HEK293 (cell line): ENCODE measurements around the gene ARL3.

Experiments used
- CTCF ChIA-PET: fragments of 350-600 bp; formaldehyde crosslinking; extraction: SDS; loops from one replicate; lab custom pipeline; 2021; ENCODE audit warnings: antibody characterized with exemption; lab: Yijun Ruan, JAX
- POLR2A ChIA-PET: fragments of 300-600 bp; formaldehyde crosslinking; extraction: SDS; loops from one replicate; lab custom pipeline; 2020; ENCODE audit warnings: antibody characterized with exemption, inconsistent platforms; lab: Yijun Ruan, JAX
- H3K27ac ChIP-seq: fragments of 200-500 bp; sonication (Bioruptor generic); 2 replicates; pipeline ENCODE4 v1.5.1; 2014; ENCODE audit warnings: low read depth, low read length, control low read depth, inconsistent platforms; ENCODE audit errors: extremely low read depth
- H3K36me3 ChIP-seq, 2 experiments: fragments of 200-500 bp in 1 of 2; sonication (Bioruptor generic) in 1 of 2; 1 replicate in 1 of 2; 2 replicates in 1 of 2; pipeline ENCODE4 v1.5.1; 2014 to 2017; ENCODE audit warnings: inconsistent platforms in 2 of 2, low read length in 2 of 2; ENCODE audit not compliant: control insufficient read depth in 2 of 2, insufficient read depth in 1 of 2
- H3K4me1 ChIP-seq: fragments of 200-500 bp; sonication (Bioruptor generic); 2 replicates; pipeline ENCODE4 v1.5.1; 2014; ENCODE audit warnings: mild to moderate bottlenecking, low read length, inconsistent platforms; ENCODE audit not compliant: control insufficient read depth, insufficient read depth
- H3K4me3 ChIP-seq: 2 replicates; pipeline ENCODE4 v1.5.1; 2011; ENCODE audit warnings: low read depth, mild to moderate bottlenecking, control low read depth, low read length, moderate library complexity
- H3K9me3 ChIP-seq: fragments of 200-500 bp; sonication (Bioruptor generic); 2 replicates; pipeline ENCODE4 v1.5.1; 2014; ENCODE audit warnings: low read depth, low read length, inconsistent platforms; ENCODE audit not compliant: control insufficient read depth, insufficient read depth
- BCL11B ChIP-seq: fragments of 450-650 bp; formaldehyde crosslinking; IDR thresholded peaks from 2 replicates; pipeline ENCODE4 v1.5.1; 2016; ENCODE audit warnings: low read depth, missing biosample characterization, missing genetic modification characterization
- KLF10 ChIP-seq: fragments of 450-650 bp; IDR thresholded peaks from 2 replicates; pipeline ENCODE4 v1.5.1; 2018; ENCODE audit warnings: missing biosample characterization, mild to moderate bottlenecking, missing genetic modification characterization
- KLF8 ChIP-seq: fragments of 450-650 bp; formaldehyde crosslinking; IDR thresholded peaks from 2 replicates; pipeline ENCODE4 v1.5.1; 2016; ENCODE audit warnings: missing biosample characterization, missing genetic modification characterization
- SP2 ChIP-seq: fragments of 450-650 bp; formaldehyde crosslinking; IDR thresholded peaks from 2 replicates; pipeline ENCODE4 v1.5.1; 2016; ENCODE audit warnings: missing biosample characterization, missing genetic modification characterization
- SP7 ChIP-seq: fragments of 450-650 bp; formaldehyde crosslinking; IDR thresholded peaks from 2 replicates; pipeline ENCODE4 v1.5.1; 2016; ENCODE audit warnings: missing biosample characterization, missing genetic modification characterization
- ZBTB7A ChIP-seq: fragments of 450-650 bp; formaldehyde crosslinking; IDR thresholded peaks from 2 replicates; pipeline ENCODE4 v1.5.1; 2016; ENCODE audit warnings: low read depth, missing biosample characterization, missing genetic modification characterization
- ZFHX2 ChIP-seq: fragments of 450-650 bp; formaldehyde crosslinking; conservative IDR thresholded peaks from 2 replicates; pipeline ENCODE4 v1.5.1; 2016; ENCODE audit warnings: missing biosample characterization, missing genetic modification characterization
- ZFP69B ChIP-seq: fragments of 450-650 bp; formaldehyde crosslinking; IDR thresholded peaks from 2 replicates; pipeline ENCODE4 v1.5.1; 2016; ENCODE audit warnings: missing biosample characterization, missing genetic modification characterization
- ZNF146 ChIP-seq: fragments of 450-650 bp; formaldehyde crosslinking; IDR thresholded peaks from 2 replicates; pipeline ENCODE4 v1.5.1; 2016; ENCODE audit warnings: missing biosample characterization, missing genetic modification characterization
- ZNF223 ChIP-seq: fragments of 450-650 bp; formaldehyde crosslinking; IDR thresholded peaks from 2 replicates; pipeline ENCODE4 v1.5.1; 2016; ENCODE audit warnings: missing biosample characterization, missing genetic modification characterization
- ZNF335 ChIP-seq: fragments of 450-650 bp; formaldehyde crosslinking; conservative IDR thresholded peaks from 2 replicates; pipeline ENCODE4 v1.5.1; 2016; ENCODE audit warnings: missing biosample characterization, missing genetic modification characterization
- ZNF560 ChIP-seq: fragments of 450-650 bp; formaldehyde crosslinking; IDR thresholded peaks from 2 replicates; pipeline ENCODE4 v1.5.1; 2017; ENCODE audit warnings: missing biosample characterization, missing genetic modification characterization, borderline replicate concordance
- ZNF629 ChIP-seq: fragments of 450-650 bp; formaldehyde crosslinking; IDR thresholded peaks from 2 replicates; pipeline ENCODE4 v1.5.1; 2017; ENCODE audit warnings: missing biosample characterization, missing genetic modification characterization
- ZNF658 ChIP-seq: fragments of 450-650 bp; formaldehyde crosslinking; IDR thresholded peaks from 2 replicates; pipeline ENCODE4; 2016; ENCODE audit warnings: missing biosample characterization, missing genetic modification characterization
- ZNF76 ChIP-seq: fragments of 450-650 bp; formaldehyde crosslinking; IDR thresholded peaks from 2 replicates; pipeline ENCODE4; 2016; ENCODE audit warnings: low read depth, missing biosample characterization, missing genetic modification characterization, borderline replicate concordance
- ZNF785 ChIP-seq: fragments of 450-650 bp; formaldehyde crosslinking; IDR thresholded peaks from 2 replicates; pipeline ENCODE4 v1.5.1; 2016; ENCODE audit warnings: missing biosample characterization, missing genetic modification characterization
- ZNF792 ChIP-seq: fragments of 450-650 bp; formaldehyde crosslinking; IDR thresholded peaks from 2 replicates; pipeline ENCODE4 v1.5.1; 2016; ENCODE audit warnings: missing biosample characterization, missing genetic modification characterization
- TF ChIP-seq, protein P1 (sequence below): fragments of 450-650 bp; formaldehyde crosslinking; IDR thresholded peaks from 2 replicates; pipeline ENCODE4 v1.5.1; 2016; ENCODE audit warnings: missing biosample characterization, missing genetic modification characterization
- TF ChIP-seq, protein P2 (sequence below): fragments of 450-650 bp; formaldehyde crosslinking; IDR thresholded peaks from 2 replicates; pipeline ENCODE4 v1.5.1; 2016; ENCODE audit warnings: missing biosample characterization, missing genetic modification characterization
- TF ChIP-seq, protein P3 (sequence below): fragments of 450-650 bp; formaldehyde crosslinking; conservative IDR thresholded peaks from 2 replicates; pipeline ENCODE4 v1.5.1; 2016; ENCODE audit warnings: low read depth, missing biosample characterization, missing genetic modification characterization
- TF ChIP-seq, protein P4 (sequence below): fragments of 450-650 bp; formaldehyde crosslinking; IDR thresholded peaks from 2 replicates; pipeline ENCODE4 v1.5.1; 2017; ENCODE audit warnings: missing biosample characterization, missing genetic modification characterization
- TF ChIP-seq, protein P5 (sequence below): fragments of 450-650 bp; formaldehyde crosslinking; IDR thresholded peaks from 2 replicates; pipeline ENCODE4 v1.5.1; 2016; ENCODE audit warnings: missing biosample characterization, missing genetic modification characterization

ARL3 gene

DNA sequence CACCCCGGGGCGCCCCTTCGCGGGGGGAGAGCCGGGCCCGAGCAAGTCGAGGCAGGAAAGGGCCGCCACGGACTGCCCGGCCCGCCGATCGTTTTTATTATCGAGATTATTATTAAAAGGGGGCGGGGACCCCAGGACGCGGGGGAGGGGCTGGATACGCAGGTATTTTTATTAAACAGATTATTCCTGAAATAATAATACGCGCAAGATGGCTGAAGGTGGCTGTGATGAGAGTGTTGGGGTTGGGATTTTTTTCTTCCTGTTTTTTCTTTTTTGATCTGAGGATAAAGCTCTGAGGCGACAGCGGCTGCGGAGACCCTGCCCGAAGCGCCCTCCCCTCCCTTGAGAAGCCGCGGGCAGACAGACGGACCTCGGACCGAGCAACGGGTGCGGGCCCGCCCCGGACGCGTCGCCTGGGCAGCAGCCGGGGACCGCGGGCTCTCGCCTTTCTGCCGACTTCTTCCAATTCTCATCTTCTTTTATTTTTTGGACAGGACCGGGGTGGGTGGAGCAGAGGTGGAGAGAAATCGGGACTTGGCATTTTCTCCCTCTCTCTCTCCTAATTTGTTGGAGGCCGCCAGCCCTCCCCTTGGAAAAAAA, 71.4 kb downstream of the ARL3 start (continued):
- TF ChIP-seq SP2 (tag by site-specific recombination) (peak; percentile 68), ZNF146 (tag by site-specific recombination) (no peak)
- TF ChIP-seq, all 188 proteins: peak for 19

DNA sequence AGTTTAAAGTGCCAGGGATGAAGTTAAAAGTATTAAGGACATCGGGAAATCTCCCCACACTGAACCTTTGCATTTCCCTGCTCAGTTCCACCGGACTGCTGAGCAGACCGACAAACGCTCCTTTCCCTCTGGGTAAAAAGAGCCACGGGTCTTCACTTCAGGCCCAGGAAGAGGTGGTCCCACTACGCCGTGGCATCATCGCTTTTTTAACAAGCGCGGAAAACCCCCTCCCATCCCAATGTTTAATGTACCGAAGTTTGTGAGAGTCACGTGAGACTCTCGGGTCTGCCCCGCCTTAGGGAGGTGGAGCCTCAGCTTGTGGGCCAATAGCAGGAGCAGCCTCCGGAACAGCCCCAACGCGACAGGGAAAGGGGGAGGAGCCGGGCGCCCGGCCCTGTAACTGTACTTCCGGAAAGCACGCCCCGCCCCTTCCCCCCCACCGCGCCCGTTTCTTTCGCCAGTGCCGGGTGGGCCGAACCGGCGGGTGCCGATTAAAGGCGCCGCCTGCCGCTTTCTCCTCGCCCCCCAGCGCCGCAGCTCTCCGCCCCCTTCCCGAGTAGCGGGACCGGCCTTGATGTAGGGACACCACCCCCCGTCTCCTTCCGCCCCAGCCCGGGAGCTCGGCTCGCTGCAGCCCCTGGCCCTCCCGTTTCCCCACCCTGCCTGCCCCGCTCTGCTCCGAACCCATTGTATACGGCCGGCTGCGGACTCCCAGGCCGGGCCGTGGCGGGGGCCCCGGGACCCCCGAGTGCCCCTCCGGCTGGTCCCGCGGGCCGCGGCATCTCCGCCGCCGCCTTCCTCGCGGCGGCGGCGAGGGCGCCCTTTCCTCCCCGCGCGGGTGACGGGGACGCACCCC, 72.1 kb downstream of the ARL3 start:
- Histone ChIP-seq H3K4me3 (peak overlapping the region; percentile 69), H3K27ac (peak overlapping the region; percentile 86), H3K9me3 (no peaks in the 10 kb centered on the region), H3K36me3 (peaks cover 0 to 3% of the 10 kb centered on the region in 2 experiments; a peak in 1 of 3 replicates), H3K4me1 (peaks cover 7% of the 10 kb centered on the region)
- POLR2A ChIA-PET, result interaction anchor here (0.6 to 2.1 kb wide), 13 partner anchors 10 to 719 kb away, joined by 3 to 18 read pairs (median 3); partner anchors contain the start of genes ARL3, SFXN2 and SUFU
- CTCF ChIA-PET, result interaction anchor here (0.6 kb wide), 2 partner anchors 14 to 1624 kb away, joined by 4 to 5 read pairs; no protein-coding TSS in a partner anchor
- TF ChIP-seq ZNF223 (tag by site-specific recombination), result no peak
- TF ChIP-seq SP2 (tag by site-specific recombination), result peak; percentile 93
- peak; percentile 100 for TF ChIP-seq ZFP69B (tag by site-specific recombination)
- peak; percentile 86; the same call in 1 of the 2 replicates for TF ChIP-seq BCL11B (tag by site-specific recombination)
- peak; percentile 49 for TF ChIP-seq SP7 (tag by site-specific recombination)
- TF ChIP-seq, protein P1, sequence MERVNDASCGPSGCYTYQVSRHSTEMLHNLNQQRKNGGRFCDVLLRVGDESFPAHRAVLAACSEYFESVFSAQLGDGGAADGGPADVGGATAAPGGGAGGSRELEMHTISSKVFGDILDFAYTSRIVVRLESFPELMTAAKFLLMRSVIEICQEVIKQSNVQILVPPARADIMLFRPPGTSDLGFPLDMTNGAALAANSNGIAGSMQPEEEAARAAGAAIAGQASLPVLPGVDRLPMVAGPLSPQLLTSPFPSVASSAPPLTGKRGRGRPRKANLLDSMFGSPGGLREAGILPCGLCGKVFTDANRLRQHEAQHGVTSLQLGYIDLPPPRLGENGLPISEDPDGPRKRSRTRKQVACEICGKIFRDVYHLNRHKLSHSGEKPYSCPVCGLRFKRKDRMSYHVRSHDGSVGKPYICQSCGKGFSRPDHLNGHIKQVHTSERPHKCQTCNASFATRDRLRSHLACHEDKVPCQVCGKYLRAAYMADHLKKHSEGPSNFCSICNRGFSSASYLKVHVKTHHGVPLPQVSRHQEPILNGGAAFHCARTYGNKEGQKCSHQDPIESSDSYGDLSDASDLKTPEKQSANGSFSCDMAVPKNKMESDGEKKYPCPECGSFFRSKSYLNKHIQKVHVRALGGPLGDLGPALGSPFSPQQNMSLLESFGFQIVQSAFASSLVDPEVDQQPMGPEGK (tag by site-specific recombination), result peak; percentile 97
- TF ChIP-seq KLF10, result peak; percentile 86
- no peak for TF ChIP-seq ZNF560 (tag by site-specific recombination)
- TF ChIP-seq ZBTB7A, result peak; percentile 96
- TF ChIP-seq, protein P2, sequence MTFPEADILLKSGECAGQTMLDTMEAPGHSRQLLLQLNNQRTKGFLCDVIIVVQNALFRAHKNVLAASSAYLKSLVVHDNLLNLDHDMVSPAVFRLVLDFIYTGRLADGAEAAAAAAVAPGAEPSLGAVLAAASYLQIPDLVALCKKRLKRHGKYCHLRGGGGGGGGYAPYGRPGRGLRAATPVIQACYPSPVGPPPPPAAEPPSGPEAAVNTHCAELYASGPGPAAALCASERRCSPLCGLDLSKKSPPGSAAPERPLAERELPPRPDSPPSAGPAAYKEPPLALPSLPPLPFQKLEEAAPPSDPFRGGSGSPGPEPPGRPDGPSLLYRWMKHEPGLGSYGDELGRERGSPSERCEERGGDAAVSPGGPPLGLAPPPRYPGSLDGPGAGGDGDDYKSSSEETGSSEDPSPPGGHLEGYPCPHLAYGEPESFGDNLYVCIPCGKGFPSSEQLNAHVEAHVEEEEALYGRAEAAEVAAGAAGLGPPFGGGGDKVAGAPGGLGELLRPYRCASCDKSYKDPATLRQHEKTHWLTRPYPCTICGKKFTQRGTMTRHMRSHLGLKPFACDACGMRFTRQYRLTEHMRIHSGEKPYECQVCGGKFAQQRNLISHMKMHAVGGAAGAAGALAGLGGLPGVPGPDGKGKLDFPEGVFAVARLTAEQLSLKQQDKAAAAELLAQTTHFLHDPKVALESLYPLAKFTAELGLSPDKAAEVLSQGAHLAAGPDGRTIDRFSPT, result peak; percentile 92
- TF ChIP-seq, protein P3, sequence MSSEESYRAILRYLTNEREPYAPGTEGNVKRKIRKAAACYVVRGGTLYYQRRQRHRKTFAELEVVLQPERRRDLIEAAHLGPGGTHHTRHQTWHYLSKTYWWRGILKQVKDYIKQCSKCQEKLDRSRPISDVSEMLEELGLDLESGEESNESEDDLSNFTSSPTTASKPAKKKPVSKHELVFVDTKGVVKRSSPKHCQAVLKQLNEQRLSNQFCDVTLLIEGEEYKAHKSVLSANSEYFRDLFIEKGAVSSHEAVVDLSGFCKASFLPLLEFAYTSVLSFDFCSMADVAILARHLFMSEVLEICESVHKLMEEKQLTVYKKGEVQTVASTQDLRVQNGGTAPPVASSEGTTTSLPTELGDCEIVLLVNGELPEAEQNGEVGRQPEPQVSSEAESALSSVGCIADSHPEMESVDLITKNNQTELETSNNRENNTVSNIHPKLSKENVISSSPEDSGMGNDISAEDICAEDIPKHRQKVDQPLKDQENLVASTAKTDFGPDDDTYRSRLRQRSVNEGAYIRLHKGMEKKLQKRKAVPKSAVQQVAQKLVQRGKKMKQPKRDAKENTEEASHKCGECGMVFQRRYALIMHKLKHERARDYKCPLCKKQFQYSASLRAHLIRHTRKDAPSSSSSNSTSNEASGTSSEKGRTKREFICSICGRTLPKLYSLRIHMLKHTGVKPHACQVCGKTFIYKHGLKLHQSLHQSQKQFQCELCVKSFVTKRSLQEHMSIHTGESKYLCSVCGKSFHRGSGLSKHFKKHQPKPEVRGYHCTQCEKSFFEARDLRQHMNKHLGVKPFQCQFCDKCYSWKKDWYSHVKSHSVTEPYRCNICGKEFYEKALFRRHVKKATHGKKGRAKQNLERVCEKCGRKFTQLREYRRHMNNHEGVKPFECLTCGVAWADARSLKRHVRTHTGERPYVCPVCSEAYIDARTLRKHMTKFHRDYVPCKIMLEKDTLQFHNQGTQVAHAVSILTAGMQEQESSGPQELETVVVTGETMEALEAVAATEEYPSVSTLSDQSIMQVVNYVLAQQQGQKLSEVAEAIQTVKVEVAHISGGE (tag by site-specific recombination), result peak; percentile 90
- TF ChIP-seq ZNF658, result no peak
- TF ChIP-seq ZNF335 (tag by site-specific recombination), result peak; percentile 88
- TF ChIP-seq ZNF76 (tag by site-specific recombination), result 0 out of 2 replicates have a peak, but pooled peaks have one; percentile 14
- no peak for TF ChIP-seq ZNF792 (tag by site-specific recombination)
- 0 out of 2 replicates have a peak, but pooled peaks have one; percentile 23 for TF ChIP-seq ZNF785 (tag by site-specific recombination)
- peak; percentile 92 for TF ChIP-seq KLF8 (tag by site-specific recombination)
- TF ChIP-seq, protein P4, sequence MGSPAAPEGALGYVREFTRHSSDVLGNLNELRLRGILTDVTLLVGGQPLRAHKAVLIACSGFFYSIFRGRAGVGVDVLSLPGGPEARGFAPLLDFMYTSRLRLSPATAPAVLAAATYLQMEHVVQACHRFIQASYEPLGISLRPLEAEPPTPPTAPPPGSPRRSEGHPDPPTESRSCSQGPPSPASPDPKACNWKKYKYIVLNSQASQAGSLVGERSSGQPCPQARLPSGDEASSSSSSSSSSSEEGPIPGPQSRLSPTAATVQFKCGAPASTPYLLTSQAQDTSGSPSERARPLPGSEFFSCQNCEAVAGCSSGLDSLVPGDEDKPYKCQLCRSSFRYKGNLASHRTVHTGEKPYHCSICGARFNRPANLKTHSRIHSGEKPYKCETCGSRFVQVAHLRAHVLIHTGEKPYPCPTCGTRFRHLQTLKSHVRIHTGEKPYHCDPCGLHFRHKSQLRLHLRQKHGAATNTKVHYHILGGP (tag by site-specific recombination), result no peak
- 0 out of 2 replicates have a peak, but pooled peaks have one; percentile 22 for TF ChIP-seq ZFHX2 (tag by site-specific recombination)
- TF ChIP-seq ZNF629 (tag by site-specific recombination), result peak; percentile 42; the same call in 1 of the 2 replicates
- TF ChIP-seq, protein P5, sequence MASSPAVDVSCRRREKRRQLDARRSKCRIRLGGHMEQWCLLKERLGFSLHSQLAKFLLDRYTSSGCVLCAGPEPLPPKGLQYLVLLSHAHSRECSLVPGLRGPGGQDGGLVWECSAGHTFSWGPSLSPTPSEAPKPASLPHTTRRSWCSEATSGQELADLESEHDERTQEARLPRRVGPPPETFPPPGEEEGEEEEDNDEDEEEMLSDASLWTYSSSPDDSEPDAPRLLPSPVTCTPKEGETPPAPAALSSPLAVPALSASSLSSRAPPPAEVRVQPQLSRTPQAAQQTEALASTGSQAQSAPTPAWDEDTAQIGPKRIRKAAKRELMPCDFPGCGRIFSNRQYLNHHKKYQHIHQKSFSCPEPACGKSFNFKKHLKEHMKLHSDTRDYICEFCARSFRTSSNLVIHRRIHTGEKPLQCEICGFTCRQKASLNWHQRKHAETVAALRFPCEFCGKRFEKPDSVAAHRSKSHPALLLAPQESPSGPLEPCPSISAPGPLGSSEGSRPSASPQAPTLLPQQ (tag by site-specific recombination), result peak; percentile 100
